HG03135 (cell line): Measurements from ENCODE around the gene EYS.
"Not testable (repeated sequence)": the region's sequence is repeated elsewhere in the genome, so short reads cannot be mapped to it uniquely, and the experiment has no call there.

Experiments used
- ATAC-seq: cut with Tn5 transposase; IDR thresholded peaks from one replicate; pipeline ENCODE4 v1.9.1; 2021; ENCODE audit warnings: mild to moderate bottlenecking, moderate library complexity; ENCODE audit not compliant: unreplicated experiment

The EYS gene

DNA sequence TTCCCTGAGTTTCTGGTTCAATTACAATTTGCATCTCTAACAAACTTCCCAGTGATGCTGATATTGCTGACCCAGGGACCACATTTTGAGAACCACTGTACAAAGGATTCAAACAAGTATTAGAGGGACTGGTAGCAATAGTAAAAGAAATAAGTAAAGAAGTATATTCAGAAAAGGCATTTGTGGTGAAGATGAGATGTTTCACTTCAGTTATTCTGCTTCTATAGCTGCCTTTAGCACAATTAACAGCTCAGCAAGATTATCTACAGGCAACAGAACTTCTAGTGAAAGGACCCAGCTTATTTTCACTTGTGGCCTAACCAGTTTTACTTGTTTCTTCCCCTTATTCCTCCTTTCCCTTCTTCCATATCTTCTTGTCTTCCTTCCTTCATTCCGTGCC lies 1922.0 kb downstream of the EYS start:
- ATAC-seq, result no peak

DNA sequence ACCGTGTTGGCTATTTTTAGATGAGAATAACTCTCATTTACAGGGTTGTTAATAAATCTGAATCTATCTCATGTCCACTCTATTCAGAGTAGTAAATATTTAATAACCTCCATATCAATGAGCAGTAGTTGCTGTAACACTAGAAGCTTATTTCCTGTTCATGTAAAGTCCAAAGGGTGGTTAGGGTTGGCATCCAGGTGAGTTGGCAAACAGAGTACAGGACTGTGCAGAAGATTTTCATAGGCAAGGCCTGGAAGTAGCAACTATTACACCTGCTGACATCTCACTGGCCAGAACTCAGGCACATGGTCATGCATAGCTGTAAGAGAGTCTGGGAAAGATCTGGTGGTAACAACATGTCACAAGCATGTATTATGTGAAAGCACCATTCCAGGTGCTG lies 1923.9 kb downstream of the EYS start:
- ATAC-seq, result no peak

DNA sequence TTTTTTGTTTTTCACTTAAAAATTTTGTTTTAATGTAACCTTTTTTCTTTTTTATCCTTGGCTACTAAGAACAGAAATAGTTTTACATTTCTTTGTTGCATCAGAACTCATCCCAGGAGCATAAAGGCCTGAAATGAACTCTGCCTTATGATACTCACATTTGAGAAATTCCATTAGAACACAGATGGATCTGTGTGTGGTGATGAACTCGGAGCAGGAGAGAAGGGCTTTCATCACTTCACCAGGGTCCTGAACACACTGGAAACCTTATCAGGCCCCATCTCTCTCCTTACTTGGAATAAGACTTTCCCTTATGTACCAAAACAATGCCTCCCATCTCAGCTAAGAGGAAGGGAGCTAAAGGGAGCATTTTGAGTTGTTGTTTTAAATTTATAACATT lies 1932.1 kb downstream of the EYS start:
- ATAC-seq, result no peak

DNA sequence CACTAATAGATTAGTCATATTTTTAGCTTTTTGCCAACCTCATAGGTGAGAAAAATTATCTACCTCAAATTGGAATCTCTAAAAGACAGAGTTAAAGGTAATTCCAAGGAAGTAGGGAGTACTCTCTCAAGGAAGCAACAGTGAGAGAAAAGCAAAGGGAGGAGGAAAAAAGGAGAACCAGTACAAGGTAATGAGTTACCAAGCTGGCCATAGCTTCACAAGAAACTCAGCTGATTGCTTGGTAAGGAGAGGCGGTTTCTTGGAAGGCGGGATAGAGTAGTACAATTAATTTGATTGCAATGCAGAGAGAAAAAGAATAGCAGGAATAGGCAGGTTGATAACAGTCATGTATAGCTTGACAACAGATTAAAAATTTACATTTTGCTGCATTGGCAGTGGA lies 1933.8 kb downstream of the EYS start:
- no peak for ATAC-seq

DNA sequence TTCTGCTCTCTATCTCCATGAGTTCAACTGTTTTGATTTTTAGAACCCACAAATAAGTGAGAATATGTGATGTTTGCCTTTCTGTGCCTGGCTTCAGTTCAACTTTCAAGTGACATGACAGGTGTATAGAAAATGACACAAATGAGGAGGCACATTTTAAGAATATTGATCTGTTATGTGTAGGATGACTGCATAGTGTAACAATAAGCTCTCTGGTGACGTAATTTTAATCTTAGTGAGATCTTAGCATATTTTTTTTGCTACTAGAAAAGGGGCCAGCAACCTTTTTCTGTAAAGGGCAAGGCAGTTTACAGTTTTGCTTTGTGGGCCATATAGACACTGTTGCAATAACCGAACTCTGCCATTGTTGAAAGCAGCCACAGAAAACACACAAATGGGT lies 1941.2 kb downstream of the EYS start:
- ATAC-seq, result no peak

DNA sequence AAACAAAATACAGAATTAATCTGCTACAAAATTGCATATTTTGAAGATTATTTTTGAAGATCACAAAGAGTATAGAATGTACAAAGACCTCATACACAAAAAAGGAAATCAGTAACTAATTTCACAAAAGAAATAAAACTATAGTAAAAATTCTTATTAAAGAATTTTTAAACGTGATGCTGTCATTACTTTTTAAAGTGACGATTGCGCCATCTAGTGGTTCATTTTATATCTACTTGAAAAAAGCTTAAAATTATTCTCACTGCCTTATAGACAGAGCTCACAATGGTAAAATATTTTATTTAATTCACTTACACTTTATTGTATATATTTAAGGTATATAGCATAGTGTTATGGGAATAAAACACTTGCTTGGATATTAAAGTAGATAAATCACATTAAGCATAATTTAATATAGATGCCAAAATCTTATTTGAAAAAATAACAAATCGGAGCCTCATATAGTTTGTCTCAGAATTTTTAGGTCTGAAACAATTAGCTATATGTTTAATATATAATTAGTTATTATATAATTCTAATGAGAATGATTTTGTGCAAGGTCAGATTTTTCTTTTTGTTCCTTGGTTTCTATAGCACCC lies 1942.6 kb downstream of the EYS start:
- no peak for ATAC-seq

DNA sequence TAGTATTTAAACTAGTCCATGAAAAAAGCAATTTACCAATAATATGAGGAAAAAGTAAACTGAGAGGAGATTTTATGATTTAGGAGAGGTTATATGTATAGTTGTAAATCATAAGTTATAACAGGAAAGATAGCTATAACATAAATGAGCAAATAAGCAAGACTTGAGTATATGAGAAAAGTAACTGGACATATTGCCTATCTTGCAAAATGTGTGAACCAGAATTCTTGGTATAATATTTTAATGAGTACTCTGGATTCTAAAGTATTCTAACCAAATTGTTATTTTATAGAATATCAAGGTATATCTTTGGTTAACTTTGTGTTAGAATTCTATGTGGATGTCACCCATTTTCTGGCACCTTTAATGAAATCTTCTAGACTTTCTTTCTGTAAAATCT lies 1946.8 kb downstream of the EYS start:
- no peak for ATAC-seq

DNA sequence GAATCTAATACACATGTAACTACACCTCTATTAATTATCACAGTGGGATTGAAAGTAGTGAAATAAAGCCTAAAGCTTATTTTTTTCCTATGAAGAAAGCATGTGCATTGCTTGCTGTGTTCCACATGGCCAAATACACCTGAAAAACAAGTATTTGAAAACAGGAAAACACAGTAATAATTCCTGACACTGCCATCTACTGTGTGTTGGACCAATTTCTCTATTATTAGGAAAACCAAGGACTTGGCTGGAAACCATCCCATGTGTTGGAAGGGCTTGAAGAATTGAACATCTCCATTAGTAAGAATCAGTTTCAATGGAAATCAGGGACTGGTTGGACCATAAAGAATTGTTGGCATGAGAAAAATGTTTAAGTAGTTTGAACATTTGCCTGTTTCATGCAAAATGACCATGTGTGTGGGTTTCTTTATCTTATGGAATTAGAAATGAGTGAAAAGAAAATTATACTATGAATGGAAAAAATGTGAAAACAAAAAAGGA lies 1947.4 kb downstream of the EYS start:
- no peak for ATAC-seq

DNA sequence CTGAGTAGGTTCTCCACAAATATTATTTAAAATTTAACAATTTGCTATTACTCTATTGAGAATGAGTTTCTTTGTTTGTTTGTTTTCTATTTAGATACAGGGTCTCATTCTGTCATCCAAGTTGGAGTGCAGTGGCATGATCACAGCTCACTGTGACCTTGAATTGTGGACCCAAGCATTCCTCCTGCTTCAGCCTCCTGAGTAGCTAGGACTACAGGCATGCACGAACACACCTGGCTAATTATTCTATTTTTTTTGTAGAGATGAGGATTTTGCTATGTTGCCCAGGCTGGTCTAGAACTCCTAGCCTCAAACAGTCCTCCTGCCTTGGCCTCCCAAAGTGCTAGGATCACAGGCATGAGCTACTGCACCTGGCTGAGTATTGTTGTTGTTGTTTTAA lies 1949.2 kb downstream of the EYS start:
- no peak for ATAC-seq

DNA sequence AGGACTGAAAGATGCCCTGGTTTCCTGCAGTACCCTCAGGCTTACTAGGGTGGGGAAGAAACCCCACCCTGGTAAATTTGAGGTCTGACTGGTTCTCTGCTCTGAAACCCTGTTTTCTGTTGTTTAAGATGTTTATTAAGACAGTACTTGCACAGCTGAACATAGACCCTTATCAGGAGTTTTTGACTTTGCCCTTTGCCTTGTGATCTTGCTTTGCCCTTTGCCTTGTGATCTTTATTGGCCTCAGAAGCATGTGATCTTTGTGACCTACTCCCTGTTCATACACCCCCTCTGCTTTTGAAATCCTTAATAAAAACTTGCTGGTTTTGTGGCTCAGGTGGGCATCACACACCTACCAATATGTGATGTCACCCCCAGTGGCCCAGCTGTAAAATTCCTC lies 1949.8 kb downstream of the EYS start:
- not testable (repeated sequence) for ATAC-seq

DNA sequence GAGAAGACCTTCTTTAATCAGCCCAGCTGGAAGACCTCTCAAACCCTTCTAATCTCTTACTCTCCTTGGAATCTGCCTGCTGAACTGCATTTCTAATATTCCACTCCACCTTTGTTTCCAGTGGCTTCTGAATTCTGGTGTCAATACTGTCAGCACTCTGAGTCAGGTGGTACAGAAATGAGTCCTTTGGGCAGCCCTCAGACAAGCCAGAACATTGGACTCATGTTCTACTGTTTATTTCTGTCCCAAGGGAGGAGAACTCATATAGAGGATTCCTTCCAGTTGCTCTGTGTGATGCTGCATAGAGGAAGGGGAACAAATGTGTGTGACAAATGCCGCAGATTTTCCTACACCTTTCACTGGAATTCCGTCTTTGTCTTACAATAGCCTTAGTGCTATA lies 1956.6 kb downstream of the EYS start:
- no peak for ATAC-seq

DNA sequence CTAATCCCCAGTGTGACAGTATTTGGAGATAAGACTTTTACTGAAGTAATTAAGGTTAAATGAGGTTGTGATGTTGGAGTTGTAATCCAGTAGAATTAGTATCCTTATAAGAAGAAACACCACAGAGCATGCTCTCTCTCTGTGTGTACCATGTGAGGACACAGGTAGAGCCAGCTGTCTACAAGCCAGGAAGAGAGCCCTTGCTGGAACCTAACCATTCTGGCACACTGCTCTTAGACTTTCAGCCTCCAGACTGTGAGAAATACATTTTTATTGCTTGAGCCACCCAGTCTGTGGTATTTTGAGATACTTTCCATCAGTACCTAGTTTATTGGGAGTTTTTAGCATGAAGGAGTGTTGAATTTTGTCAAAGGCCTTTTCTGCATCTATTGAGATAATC lies 1961.2 kb downstream of the EYS start:
- no peak for ATAC-seq

DNA sequence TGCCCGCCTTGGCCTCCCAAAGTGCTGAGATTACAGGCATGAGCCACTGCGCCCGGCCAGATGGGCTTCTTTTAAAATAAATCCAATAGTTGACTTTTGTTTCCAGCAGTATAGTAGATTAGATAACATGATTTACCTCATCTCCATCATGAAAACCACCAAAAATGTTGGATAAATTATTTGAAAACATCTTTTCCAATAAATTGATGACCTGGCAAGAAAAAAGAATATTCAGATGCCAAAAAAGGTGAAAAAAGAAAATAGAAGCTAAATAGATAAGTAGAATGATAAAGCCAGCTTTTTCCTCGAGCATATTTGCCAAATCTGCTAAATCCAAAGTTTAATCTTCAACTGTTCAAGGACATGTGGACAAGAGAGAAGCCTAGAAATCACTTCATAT lies 1962.2 kb downstream of the EYS start:
- no peak for ATAC-seq

DNA sequence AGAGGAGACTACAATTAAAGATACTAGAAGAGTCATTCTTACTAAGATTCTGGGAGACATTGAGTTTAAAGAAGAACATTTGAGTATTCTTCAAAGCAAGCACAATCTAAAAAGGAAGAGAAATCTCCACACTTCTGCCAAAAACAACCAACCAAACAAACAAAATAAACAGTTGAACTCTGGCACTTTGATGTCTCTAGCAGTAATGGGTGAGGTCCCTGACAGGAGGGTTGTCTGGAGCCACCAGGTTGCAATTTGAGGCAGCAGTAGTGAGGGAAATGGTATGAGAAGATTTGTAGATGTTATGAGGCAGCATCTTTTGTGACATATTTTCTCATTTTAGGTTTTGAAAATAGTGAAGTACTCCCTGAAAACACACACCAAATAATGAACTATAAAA lies 1963.3 kb downstream of the EYS start:
- no peak for ATAC-seq

DNA sequence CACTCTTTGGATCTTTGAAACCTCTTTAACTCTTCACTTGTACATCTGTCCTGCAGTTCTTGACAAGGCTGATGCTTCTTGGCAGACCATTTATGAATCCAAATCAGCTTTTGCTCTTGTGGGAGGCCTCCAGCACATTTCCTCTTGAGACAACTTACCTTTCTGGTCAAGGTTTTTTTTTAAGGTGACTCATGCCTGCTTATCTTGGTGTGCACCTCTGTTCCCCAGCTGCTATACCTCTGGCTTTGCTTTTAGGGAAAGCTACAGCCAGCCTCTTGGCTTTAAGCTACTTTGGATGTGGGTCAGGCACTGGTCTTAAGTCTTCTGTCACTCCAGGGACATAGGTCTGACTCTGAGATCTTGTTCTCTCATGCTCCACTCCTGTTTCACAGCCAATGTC lies 1965.0 kb downstream of the EYS start:
- no peak for ATAC-seq

DNA sequence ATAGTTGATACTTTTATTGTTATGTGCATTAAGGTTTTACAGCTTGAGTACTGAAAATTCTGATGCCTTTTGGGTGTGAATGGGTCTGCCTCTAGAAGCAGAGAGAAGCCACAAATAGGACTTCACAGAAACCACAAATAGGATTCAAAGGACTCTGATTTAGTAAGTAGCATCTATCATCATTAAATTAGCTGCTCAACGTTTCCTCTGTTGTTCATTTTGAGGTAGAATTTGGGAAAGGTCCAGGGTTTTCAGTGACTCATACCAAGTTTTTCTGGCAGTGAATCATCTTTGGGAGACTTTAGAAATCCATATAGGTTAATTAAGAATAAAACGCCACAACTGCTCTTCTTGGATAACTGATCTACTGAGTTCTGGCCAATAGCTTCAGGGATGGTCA lies 1966.3 kb downstream of the EYS start:
- ATAC-seq, result no peak

DNA sequence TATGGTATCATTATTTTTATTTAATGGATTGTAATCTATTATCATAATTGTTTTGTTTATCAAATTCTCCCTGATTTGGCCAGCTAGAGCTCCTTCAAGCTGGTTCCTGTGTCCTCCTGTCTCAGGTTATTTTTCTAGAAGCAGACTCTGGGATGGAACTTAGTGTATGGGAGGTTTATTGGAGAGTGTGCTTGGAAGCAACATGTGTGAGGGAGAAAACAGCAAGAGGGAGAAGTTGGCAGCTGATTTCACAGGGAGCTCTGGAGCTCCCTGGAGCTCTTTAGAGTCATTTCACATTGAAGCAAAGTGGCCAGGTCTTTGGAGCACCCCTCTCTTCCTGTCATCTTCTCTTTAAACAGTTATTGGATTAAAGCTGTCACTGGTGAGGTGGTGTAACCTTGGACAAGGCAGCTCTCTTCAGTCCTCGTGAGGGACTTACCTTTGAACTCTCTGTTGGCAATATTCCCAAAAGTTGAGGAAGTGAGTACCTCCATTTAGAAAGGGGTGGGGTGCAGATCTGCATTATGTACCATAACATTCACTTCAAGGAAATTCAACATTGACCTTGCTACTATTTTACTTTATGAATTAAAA lies 1967.8 kb downstream of the EYS start:
- ATAC-seq, result no peak

DNA sequence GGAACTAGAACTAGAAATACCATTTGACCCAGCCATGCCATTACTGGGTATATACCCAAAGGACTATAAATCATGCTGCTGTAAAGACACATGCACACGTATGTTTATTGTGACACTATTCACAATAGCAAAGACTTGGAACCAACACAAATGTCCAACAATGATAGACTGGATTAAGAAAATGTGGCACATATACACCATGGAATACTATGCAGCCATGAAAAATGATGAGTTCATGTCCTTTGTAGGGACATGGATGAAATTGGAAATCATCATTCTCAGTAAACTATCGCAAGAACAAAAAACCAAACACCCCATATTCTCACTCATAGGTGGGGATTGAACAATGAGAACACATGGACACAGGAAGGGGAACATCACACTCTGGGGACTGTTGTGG lies 1968.8 kb downstream of the EYS start:
- ATAC-seq, result not testable (repeated sequence)

DNA sequence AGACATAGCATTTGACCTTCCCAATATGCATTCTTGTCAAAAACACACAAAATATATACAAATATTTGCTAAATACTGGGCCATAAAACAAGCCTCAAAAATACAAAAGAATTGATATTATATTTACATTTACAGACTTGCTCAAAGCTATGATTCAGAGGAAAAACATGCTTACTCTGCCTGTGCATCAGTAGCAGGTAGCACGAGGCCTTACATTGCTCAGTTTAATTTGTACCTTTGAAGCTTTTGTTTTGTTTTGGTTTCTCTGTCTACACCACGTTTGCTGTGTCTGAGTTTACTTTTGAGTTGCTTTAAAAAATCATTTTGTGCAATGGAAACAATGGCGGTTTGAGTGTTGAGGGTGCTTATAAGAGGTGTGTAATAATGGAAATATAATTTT lies 1972.1 kb downstream of the EYS start:
- ATAC-seq, result no peak

DNA sequence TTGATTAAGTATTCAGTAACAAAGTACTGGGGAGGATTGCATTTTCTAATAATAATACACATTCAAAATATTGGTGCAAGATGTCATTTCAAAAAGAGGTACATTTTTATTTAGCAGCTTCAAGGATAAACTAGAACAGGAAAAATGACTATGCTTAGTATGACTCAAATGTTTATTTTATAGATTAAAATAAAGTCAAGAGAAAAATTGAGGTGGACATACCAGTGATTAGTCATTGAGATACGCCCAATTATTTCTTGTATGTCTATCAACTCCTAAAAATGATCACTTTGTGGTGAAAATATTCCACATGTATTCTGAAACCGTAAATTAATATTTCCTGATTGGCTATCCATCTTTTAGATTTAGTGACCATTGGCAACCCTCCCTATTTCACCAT lies 1974.7 kb downstream of the EYS start:
- ATAC-seq, result no peak

DNA sequence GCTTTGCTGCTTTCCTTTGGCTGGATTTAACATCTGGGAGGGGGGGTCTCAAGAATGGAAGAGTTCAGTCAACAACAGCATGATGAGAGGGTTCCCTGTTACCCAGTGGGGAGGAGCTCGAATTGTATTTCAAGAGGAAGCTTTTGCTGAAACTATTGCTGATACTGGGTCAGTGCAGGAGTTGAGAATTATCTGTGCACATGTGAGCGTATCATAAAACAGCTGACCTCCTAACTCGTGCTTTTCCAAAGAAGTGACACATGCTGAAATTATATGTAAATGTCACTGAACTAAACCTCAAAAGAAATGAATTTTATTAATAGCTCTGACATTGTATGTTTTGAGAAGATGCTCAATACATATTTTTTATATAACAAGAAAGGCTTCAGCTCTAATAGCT lies 1975.1 kb downstream of the EYS start:
- ATAC-seq, result no peak

DNA sequence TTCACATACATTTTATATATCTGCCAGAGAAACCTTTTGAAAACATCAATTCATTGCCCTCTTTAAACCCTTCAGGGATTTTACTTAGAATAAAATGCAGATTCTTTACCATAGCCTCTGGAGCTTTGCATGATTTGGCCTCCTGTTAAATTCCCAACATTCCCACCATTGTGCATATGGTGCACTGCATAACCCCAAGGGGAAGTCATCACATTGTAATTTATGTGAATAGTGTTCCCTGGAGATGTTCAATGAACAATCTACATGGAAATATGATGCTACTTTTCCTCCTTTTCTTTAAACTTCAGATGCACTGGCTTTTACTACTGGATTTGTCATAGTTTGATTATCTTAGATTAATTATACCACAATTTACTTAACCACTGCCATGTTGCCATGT lies 1976.7 kb downstream of the EYS start:
- ATAC-seq, result no peak

DNA sequence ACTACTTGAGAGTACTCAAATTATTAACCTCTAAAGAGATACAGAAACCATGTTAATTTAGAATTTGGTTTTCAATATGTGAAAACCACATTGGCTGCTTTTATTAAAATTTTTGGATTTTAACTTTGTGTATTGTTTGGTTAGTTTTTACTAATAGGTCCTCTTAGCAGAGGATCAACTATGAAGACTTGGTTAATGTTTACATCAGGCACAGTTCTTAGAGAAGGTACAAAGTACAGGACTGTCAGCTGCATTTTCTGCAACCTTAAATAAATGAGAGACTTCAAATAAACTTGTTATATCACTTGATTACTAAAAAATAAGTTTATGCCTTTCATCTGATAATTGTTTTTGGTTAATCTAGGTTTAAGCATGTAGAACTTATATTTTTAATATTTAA lies 1982.3 kb downstream of the EYS start:
- no peak for ATAC-seq
